Measurements from ENCODE around the gene PPFIA3.

Gene PPFIA3

GRCh38 chr19:49193822-49194394 lies 74.6 kb downstream of the PPFIA3 start:
- TF ChIP-seq POLR2A (IDR thresholded peaks at IDR 0.05; ENCODE audit: extremely low read depth, insufficient read length) (no peak), MAX (IDR thresholded peaks at IDR 0.05; ENCODE audit: low read depth, low read length) (no peak), MYC (IDR thresholded peaks at IDR 0.05; ENCODE audit: low read depth, low read length) (no peak)
- TF ChIP-seq, protein P1, sequence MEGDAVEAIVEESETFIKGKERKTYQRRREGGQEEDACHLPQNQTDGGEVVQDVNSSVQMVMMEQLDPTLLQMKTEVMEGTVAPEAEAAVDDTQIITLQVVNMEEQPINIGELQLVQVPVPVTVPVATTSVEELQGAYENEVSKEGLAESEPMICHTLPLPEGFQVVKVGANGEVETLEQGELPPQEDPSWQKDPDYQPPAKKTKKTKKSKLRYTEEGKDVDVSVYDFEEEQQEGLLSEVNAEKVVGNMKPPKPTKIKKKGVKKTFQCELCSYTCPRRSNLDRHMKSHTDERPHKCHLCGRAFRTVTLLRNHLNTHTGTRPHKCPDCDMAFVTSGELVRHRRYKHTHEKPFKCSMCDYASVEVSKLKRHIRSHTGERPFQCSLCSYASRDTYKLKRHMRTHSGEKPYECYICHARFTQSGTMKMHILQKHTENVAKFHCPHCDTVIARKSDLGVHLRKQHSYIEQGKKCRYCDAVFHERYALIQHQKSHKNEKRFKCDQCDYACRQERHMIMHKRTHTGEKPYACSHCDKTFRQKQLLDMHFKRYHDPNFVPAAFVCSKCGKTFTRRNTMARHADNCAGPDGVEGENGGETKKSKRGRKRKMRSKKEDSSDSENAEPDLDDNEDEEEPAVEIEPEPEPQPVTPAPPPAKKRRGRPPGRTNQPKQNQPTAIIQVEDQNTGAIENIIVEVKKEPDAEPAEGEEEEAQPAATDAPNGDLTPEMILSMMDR (IDR thresholded peaks at IDR 0.05; ENCODE audit: low read depth, low read length), result no peak
- no peak for DNase-seq (ENCODE audit: low read depth)
- no peak overlapping the region for H3K4me3 ChIP-seq (ENCODE audit: low read depth, low read length)

DNA sequence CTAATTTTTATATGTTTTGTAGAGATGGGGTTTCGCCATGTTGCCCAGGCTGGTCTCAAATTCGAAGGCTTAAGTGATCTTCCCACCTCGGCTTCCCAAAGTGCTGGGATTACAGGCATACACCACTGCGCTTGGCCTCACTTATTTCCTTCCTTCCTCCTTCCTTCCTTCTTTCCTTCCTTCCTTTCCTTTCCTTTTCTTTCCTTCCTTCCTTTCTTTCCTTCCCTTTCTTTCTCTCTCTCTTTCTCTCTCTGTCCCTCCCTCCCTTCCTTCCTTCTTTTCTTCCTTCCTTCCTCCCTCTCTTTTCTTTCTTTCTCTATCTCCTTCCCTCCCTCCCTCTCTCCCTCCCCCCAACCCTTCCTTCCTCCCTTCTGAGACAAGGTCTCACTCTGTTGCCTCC lies 75.1 kb downstream of the PPFIA3 start:
- no peak for TF ChIP-seq MYC (IDR thresholded peaks at IDR 0.05; ENCODE audit: low read depth, low read length)
- TF ChIP-seq, protein P1 (IDR thresholded peaks at IDR 0.05; ENCODE audit: low read depth, low read length), result no peak
- TF ChIP-seq MAX (IDR thresholded peaks at IDR 0.05; ENCODE audit: low read depth, low read length), result no peak
- no peak for TF ChIP-seq POLR2A (IDR thresholded peaks at IDR 0.05; ENCODE audit: extremely low read depth, insufficient read length)
- DNase-seq (ENCODE audit: low read depth), result no peak
- no peak overlapping the region for H3K4me3 ChIP-seq (ENCODE audit: low read depth, low read length)

DNA sequence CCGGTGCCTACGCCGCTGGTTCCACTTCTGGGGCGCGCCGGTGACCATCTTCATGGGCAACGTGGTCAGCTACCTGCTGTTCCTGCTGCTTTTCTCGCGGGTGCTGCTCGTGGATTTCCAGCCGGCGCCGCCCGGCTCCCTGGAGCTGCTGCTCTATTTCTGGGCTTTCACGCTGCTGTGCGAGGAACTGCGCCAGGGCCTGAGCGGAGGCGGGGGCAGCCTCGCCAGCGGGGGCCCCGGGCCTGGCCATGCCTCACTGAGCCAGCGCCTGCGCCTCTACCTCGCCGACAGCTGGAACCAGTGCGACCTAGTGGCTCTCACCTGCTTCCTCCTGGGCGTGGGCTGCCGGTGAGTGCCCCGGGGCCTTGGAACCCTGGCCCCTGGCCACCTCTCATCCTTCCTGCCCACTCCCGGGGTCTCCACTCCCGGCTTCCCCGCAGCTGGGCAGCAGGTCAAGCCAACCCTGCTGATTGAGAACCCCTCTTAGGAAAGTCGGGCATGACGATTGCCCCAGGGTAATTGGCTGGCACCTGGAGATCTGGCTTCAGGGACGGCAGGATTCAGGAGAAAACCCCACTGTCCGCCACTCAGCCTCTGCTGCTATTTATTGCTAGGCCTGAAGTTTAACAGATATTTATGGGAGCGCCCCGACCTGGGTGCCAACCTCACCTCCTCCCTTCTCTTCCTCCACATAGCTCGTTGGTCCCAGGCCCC lies 77.3 kb downstream of the PPFIA3 start:
- no peak for DNase-seq (ENCODE audit: low read depth)
- H3K4me3 ChIP-seq (ENCODE audit: low read depth, low read length), result no peak overlapping the region
- TF ChIP-seq MAX (IDR thresholded peaks at IDR 0.05; ENCODE audit: low read depth, low read length), result no peak
- no peak for TF ChIP-seq MYC (IDR thresholded peaks at IDR 0.05; ENCODE audit: low read depth, low read length)
- TF ChIP-seq POLR2A (IDR thresholded peaks at IDR 0.05; ENCODE audit: extremely low read depth, insufficient read length), result no peak
- TF ChIP-seq, protein P1 (IDR thresholded peaks at IDR 0.05; ENCODE audit: low read depth, low read length), result no peak

- H3K4me3 ChIP-seq (ENCODE audit: low read depth, low read length), result no peak overlapping the region
- DNase-seq (ENCODE audit: low read depth), result no peak
- TF ChIP-seq, protein P1 (IDR thresholded peaks at IDR 0.05; ENCODE audit: low read depth, low read length), result no peak
- TF ChIP-seq MYC (IDR thresholded peaks at IDR 0.05; ENCODE audit: low read depth, low read length), result no peak
- no peak for TF ChIP-seq POLR2A (IDR thresholded peaks at IDR 0.05; ENCODE audit: extremely low read depth, insufficient read length)
- no peak for TF ChIP-seq MAX (IDR thresholded peaks at IDR 0.05; ENCODE audit: low read depth, low read length)
Measured at GRCh38 chr19:49200238-49200862, 81.0 kb downstream of the PPFIA3 start.

Data from NB4 (cell line).